GM10266 (cell line): Measurements from ENCODE around the gene OR9Q1.
"Not testable (repeated sequence)": the region's sequence is repeated elsewhere in the genome, so short reads cannot be mapped to it uniquely, and the experiment has no call there.

Experiments
- DNase-seq: peaks from one replicate; pipeline ENCODE4 v3.0.0; 2012; ENCODE audit errors: extremely low spot score
- CTCF ChIP-seq: IDR thresholded peaks from 2 replicates; pipeline ENCODE4 v1.5.1; 2012; ENCODE audit warnings: mild to moderate bottlenecking, low read depth; ENCODE audit not compliant: control insufficient read depth, insufficient read depth; ENCODE audit errors: missing control alignments

OR9Q1 gene

GRCh38 chr11:58192229-58192628 is 168.5 kb downstream of the OR9Q1 start:
- TF ChIP-seq CTCF, result no peak
- no peak for DNase-seq

- DNase-seq, result no peak
- no peak for TF ChIP-seq CTCF
Measured at GRCh38 chr11:58193391-58193790, 169.7 kb downstream of the OR9Q1 start.

- no peak for TF ChIP-seq CTCF
- no peak for DNase-seq
Measured at GRCh38 chr11:58195939-58196338, 172.3 kb downstream of the OR9Q1 start.

GRCh38 chr11:58199271-58199670 is 175.6 kb downstream of the OR9Q1 start:
- DNase-seq, result no peak

GRCh38 chr11:58204042-58204441 is 180.4 kb downstream of the OR9Q1 start, which contains the start of gene OR1S2:
TSS of gene OR1S2 (minus strand) at chr11:58204142. CDS start at chr11:58204142, 0 bp downstream.
- no peak for TF ChIP-seq CTCF
- DNase-seq, result no peak

More at GRCh38 chr11:58199271-58199670, 175.6 kb downstream of the OR9Q1 start:
- TF ChIP-seq CTCF, result no peak

- DNase-seq, result not testable (repeated sequence)
Measured at GRCh38 chr11:58212420-58212819, 188.7 kb downstream of the OR9Q1 start, which contains the start of gene OR1S1. TSS of gene OR1S1 (plus strand) at chr11:58212720.

- no peak for TF ChIP-seq CTCF
- no peak for DNase-seq
Measured at GRCh38 chr11:58216476-58216875, 192.8 kb downstream of the OR9Q1 start.

GRCh38 chr11:58222721-58223120 is 199.0 kb downstream of the OR9Q1 start:
- no peak for TF ChIP-seq CTCF
- no peak for DNase-seq
